Brain microvascular endothelial cell (primary cell): ENCODE results near the gene MRPS21.

ENCODE experiments used
- DNase-seq: peaks from one replicate; pipeline ENCODE4 v3.0.0-alpha.2; 2020
- H3K27ac ChIP-seq: fragments of 250-450 bp; sonication (Bioruptor Pico); 2 replicates; pipeline ENCODE4 v1.5.1; 2020; ENCODE audit warnings: mild to moderate bottlenecking, moderate library complexity
- H3K27me3 ChIP-seq: fragments of 250-450 bp; sonication (Bioruptor Pico); replicated peaks from 2 replicates; pipeline ENCODE4 v1.5.1; 2020; ENCODE audit warnings: mild to moderate bottlenecking
- H3K36me3 ChIP-seq: fragments of 250-450 bp; sonication (Bioruptor Pico); replicated peaks from 2 replicates; pipeline ENCODE4 v1.5.1; 2020; ENCODE audit warnings: mild to moderate bottlenecking
- H3K4me3 ChIP-seq: 2 replicates; pipeline ENCODE4 v1.5.1; 2011; ENCODE audit warnings: low read depth, mild to moderate bottlenecking, control low read depth, low read length, moderate library complexity
- in situ Hi-C: cut with HindIII; loops from 2 replicates; pipeline ENCODE4 v1.10.0; 2017; ENCODE audit warnings: low sequenced_read_pairs, low pct_ligation_motif_present
- TF ChIP-seq, protein P1 (sequence below): IDR thresholded peaks from 2 replicates; pipeline ENCODE4 v1.5.1; 2011; ENCODE audit warnings: low read depth, mild to moderate bottlenecking, moderate library complexity, low read length, control low read depth, inconsistent platforms; ENCODE audit errors: missing control alignments

The MRPS21 gene

DNA sequence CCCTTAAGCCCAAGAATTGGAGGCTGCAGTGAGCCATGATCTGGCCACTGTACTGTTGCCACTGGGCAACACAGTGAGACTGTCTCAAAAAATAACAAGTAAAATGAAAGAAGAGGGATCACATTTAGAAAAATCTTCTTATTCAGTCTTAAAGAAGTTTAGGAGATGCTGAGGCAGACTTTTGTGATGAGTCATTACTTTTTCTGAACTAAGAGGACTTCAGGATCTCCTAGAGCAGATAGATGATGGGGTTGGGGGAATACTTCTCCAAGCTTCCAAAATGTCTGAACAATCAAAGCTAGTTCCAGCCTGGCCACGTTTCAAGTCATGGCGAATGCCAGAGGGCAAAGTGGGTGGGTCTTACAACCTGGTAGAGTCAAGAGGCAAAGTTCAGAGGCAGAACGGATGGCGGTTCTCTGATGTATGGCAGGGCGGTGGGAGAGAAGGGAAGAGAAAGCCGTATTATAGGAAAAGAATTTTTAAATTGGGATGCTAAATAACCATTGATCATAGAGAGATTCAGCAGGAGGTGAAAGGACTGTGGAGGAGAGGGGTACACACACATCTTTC lies 13.4 kb upstream of the MRPS21 start:
- Histone ChIP-seq H3K4me3 (no peak overlapping the region), H3K36me3 (peaks cover 3% of the 10 kb centered on the region), H3K27me3 (no peaks in the 10 kb centered on the region), H3K27ac (no peak overlapping the region)
- TF ChIP-seq, protein P1, sequence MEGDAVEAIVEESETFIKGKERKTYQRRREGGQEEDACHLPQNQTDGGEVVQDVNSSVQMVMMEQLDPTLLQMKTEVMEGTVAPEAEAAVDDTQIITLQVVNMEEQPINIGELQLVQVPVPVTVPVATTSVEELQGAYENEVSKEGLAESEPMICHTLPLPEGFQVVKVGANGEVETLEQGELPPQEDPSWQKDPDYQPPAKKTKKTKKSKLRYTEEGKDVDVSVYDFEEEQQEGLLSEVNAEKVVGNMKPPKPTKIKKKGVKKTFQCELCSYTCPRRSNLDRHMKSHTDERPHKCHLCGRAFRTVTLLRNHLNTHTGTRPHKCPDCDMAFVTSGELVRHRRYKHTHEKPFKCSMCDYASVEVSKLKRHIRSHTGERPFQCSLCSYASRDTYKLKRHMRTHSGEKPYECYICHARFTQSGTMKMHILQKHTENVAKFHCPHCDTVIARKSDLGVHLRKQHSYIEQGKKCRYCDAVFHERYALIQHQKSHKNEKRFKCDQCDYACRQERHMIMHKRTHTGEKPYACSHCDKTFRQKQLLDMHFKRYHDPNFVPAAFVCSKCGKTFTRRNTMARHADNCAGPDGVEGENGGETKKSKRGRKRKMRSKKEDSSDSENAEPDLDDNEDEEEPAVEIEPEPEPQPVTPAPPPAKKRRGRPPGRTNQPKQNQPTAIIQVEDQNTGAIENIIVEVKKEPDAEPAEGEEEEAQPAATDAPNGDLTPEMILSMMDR = no peak
- DNase-seq = no peak
- in situ Hi-C loops = no loop called here

DNA sequence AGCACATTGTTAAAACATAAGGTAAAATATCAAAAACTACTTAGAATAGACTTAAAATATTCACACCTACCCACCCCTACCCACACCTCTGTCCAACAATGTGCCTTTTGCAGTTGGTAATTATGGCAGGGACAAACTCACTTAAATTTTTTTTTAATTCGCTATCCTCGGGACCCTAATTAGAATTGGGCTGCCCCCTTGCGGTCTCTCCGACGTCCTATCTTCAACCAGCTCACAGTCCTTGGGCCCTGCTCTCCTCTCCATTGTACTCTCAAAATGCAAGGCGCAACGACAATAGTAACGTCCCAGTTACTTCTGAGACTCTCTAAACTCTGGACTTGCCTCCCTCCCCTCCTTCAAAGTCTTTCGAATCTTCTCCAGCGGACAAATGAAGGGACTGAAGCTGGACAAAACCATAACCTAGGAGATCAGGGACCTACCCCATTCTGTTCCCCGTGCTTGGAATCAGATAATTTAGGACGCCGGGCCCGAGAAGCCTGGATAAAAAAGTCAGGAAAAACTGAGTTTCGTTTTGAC lies 12.4 kb upstream of the MRPS21 start:
- Histone ChIP-seq H3K36me3 (peaks cover 3% of the 10 kb centered on the region), H3K4me3 (peak overlapping the region; percentile 61), H3K27me3 (no peaks in the 10 kb centered on the region), H3K27ac (no peak overlapping the region)
- in situ Hi-C loops = no loop called here
- TF ChIP-seq, protein P1 = peak; percentile 82
- DNase-seq = peak; percentile 51

DNA sequence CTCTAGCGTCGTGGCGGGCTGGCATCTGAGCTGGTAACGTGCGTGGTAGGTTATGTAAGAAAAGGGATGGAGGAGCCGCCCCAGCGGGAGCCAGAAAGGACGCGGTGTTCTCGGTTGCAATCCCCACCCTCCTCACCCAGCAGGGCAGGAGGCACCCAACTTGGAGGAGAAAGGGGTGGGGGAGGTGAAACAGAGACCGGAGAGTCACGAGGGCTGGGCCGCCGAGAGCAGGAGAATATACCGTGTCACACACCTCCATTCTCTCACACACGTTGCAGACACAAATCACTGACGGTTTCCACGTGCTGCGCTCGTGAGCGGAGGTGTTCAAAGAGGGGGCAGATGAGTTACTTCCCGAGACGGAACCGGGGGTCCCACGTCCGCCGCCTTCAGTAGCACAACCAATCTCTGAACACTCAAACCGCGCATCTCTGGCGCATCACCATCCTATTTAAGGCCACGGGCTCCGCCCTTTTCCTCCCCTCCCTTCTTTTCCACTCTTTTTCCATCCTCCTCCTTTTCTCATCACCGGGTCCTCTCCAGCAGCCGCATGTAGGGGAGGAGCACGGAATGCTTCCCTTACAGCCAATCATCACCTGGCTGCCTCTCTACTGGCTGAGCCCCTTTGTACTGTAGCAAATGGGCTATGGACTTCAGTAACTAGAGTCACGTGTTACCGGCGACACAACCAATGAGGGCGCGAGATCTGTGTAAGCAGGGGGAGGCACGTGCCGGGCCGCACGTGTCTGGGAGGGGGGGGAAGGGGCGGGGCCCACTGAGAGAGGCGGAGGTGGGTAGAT lies 11.7 kb upstream of the MRPS21 start, which contains the start of gene CIART:
CIART (plus strand) TSS at position 797 of the 800 bp plus-strand sequence. CDS start 714 bp downstream, outside the sequence.
- Histone ChIP-seq H3K27me3 (no peaks in the 10 kb centered on the region), H3K4me3 (peak within 1 kb of the TSS; percentile 61), H3K36me3 (peaks cover 3% of the 10 kb centered on the region), H3K27ac (peak within 1 kb of the TSS; percentile 21)
- peak; percentile 97 for DNase-seq
- in situ Hi-C loops = no loop called here
- TF ChIP-seq, protein P1 = no peak

DNA sequence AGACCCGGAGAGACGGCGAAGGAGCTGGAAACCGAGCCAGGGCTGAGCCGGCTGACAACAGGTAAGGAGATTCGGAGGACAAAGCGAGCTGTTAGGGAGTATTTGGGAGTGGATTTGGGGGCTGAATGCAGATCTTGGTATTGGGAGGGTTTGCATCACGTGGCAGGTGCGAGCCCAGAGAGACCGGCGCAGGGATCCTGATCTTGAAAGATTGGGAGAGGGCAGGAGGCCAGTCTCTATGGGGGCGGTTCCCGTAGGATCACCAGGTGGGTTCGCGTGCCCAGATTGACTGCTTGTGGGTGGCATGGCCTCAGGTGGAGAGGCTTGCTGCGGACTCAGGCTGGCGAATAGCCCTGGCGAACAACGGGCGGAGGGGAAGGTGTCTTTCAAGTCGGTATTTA lies 11.1 kb upstream of the MRPS21 start:
- peaks cover 3% of the 10 kb centered on the region for H3K36me3 ChIP-seq
- H3K4me3 ChIP-seq = peak overlapping the region; percentile 53
- no peak overlapping the region for H3K27ac ChIP-seq
- no peaks in the 10 kb centered on the region for H3K27me3 ChIP-seq
- in situ Hi-C loops = no loop called here
- no peak for DNase-seq
- TF ChIP-seq, protein P1 = no peak

DNA sequence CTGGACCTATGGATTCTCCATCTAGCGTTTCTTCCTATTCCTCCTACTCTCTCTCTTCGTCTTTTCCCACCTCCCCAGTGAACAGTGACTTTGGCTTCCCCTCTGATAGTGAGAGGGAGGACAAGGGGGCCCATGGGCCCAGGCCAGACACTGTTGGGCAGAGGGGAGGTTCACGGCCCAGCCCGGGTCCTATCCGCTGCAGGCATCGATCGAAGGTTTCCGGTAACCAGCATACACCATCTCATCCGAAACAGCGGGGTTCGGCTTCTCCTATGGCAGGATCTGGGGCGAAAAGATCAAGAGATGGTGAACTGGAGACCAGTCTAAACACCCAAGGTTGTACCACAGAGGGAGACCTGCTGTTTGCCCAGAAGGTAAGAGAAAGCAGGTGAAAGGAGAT lies 10.4 kb upstream of the MRPS21 start:
- DNase-seq = no peak
- no peaks in the 10 kb centered on the region for H3K27me3 ChIP-seq
- TF ChIP-seq, protein P1 = no peak
- no peak overlapping the region for H3K4me3 ChIP-seq
- H3K36me3 ChIP-seq = peaks cover 3% of the 10 kb centered on the region
- in situ Hi-C loops = no loop called here
- H3K27ac ChIP-seq = no peak overlapping the region
